Stromal cell of bone marrow (primary cell): Measurements from ENCODE around the gene AGBL4.

Source experiments
- DNase-seq: peaks from one replicate; pipeline ENCODE4 v3.0.0-alpha.2; 2012; ENCODE audit warnings: low read depth

Gene AGBL4

GRCh38 chr1:48679859-48680258, 1343.9 kb downstream of the AGBL4 start:
- no peak for DNase-seq

GRCh38 chr1:48678710-48679505, 1344.8 kb downstream of the AGBL4 start:
- no peak for DNase-seq

- DNase-seq = peak; percentile 25
Measured at GRCh38 chr1:48677306-48678287, 1346.2 kb downstream of the AGBL4 start.

- no peak for DNase-seq
Measured at GRCh38 chr1:48676822-48677221, 1346.9 kb downstream of the AGBL4 start.

- DNase-seq = no peak
Measured at GRCh38 chr1:48676376-48676775, 1347.4 kb downstream of the AGBL4 start.

GRCh38 chr1:48675251-48675650, 1348.5 kb downstream of the AGBL4 start:
- no peak for DNase-seq

GRCh38 chr1:48674641-48675040, 1349.1 kb downstream of the AGBL4 start:
- peak; percentile 14 for DNase-seq

GRCh38 chr1:48673332-48674105, 1350.2 kb downstream of the AGBL4 start:
- no peak for DNase-seq

GRCh38 chr1:48671578-48671977, 1352.2 kb downstream of the AGBL4 start:
- no peak for DNase-seq

GRCh38 chr1:48670234-48671020, 1353.3 kb downstream of the AGBL4 start:
- no peak for DNase-seq

- DNase-seq = no peak
Measured at GRCh38 chr1:48668339-48668738, 1355.4 kb downstream of the AGBL4 start.

GRCh38 chr1:48667782-48668181, 1356.0 kb downstream of the AGBL4 start:
- no peak for DNase-seq

- DNase-seq = no peak
Measured at GRCh38 chr1:48665708-48666407, 1357.9 kb downstream of the AGBL4 start.

- DNase-seq = no peak
Measured at GRCh38 chr1:48661726-48662463, 1361.9 kb downstream of the AGBL4 start.

- DNase-seq = no peak
Measured at GRCh38 chr1:48659801-48660200, 1364.0 kb downstream of the AGBL4 start.

- no peak for DNase-seq
Measured at GRCh38 chr1:48657413-48657812, 1366.3 kb downstream of the AGBL4 start.

GRCh38 chr1:48654606-48655210, 1369.0 kb downstream of the AGBL4 start:
- DNase-seq = no peak

GRCh38 chr1:48652334-48652733, 1371.4 kb downstream of the AGBL4 start:
- DNase-seq = no peak

GRCh38 chr1:48649880-48650279, 1373.9 kb downstream of the AGBL4 start:
- DNase-seq = no peak

GRCh38 chr1:48645883-48646282, 1377.9 kb downstream of the AGBL4 start:
- no peak for DNase-seq
